Renal pelvis (tissue), 12 donors: Measurements from ENCODE around the gene GPA33. TPM values are rescaled to one million over a fixed set of nuclear protein-coding genes. Genes with fewer than 3 reads are reported as not detected.

Experiments
- DNase-seq: peaks from one replicate; pipeline ENCODE4 v3.0.0-alpha.2; 2013
- long read RNA-seq, 16 experiments: transcript quantifications; one replicate each; lab custom pipeline, GENCODE V29; 2026
- polyA plus RNA-seq, 3 donors: library from polyadenylated mRNA; unstranded; fragments of 120-200 nt; gene quantifications; one replicate each; pipeline ENCODE4 v1.2.1, GENCODE V29; 2013; ENCODE audit not compliant: insufficient read length in 3 of 3

GPA33 gene, protein sequence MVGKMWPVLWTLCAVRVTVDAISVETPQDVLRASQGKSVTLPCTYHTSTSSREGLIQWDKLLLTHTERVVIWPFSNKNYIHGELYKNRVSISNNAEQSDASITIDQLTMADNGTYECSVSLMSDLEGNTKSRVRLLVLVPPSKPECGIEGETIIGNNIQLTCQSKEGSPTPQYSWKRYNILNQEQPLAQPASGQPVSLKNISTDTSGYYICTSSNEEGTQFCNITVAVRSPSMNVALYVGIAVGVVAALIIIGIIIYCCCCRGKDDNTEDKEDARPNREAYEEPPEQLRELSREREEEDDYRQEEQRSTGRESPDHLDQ
- 1 to 10 TPM in 2 of 3 donors, under 1 TPM in 1; 0.64 to 1.8 (median 1.8) TPM for polyA plus RNA-seq
- long read RNA-seq, donor 1 = 0 reads
- long read RNA-seq, donor 2 = 0 reads
- long read RNA-seq, donor 3 = 0 reads
- long read RNA-seq, donor 4 = 0 reads
- long read RNA-seq, donor 5 = 0 reads
- long read RNA-seq, donor 6 = 0 reads
- long read RNA-seq, donor 7 = 0 reads
- long read RNA-seq, donor 8, partial matches to known transcripts = 0 of 1 reads
- long read RNA-seq, donor 8, other reads (novel, unspliced or antisense) = 0 of 1 reads
- long read RNA-seq, donor 9 = 0 reads
- long read RNA-seq, donor 10 = 0 reads
- long read RNA-seq, donor 11 = 0 reads
- long read RNA-seq, donor 12 = 0 reads
- long read RNA-seq, donor 13 = 0 reads
- long read RNA-seq, donor 14 = 0 reads
- long read RNA-seq, donor 15, transcript GPA33-201 (7 exons, 2,802 nt) = major isoform, 20 of 28 reads
- long read RNA-seq, donor 15, partial matches to known transcripts = 8 of 28 reads
- long read RNA-seq, donor 15, other reads (novel, unspliced or antisense) = 0 of 28 reads
- long read RNA-seq, donor 16 = 0 reads

DNA sequence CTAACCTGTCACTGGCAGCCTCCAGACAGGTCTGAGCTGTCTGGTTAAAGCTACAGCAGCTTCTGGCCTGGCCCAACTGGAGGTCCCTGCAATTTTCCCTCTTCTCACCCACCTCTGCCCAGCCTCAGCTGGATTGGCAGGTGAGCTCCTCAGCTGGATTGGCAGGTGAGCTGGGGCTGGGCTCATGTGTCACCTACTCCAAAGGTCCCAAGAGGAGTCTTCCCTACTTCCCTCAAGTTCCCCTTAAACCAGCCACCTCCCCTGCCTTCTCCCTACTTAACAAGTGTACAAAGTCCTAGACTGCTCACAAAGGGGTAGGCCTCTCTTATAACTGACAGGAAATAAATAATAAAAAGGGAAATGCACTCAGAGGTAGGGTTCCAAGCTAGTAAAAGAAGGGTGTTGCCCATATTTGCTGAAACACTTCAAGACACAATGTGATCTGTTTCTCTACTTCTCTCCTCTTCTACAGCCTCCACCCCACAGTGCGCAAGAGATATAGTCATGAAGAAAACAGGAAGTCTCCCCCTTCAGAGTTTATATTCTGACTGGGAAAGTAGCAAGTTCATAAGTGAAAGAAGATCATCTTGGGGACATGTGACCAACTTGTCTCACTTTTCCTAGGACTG is at the start of gene GPA33:
TSS of gene GPA33 (minus strand) at position 64 of the 629 bp plus-strand sequence. CDS start 90 bp downstream, outside the sequence.
- DNase-seq = no peak

DNA sequence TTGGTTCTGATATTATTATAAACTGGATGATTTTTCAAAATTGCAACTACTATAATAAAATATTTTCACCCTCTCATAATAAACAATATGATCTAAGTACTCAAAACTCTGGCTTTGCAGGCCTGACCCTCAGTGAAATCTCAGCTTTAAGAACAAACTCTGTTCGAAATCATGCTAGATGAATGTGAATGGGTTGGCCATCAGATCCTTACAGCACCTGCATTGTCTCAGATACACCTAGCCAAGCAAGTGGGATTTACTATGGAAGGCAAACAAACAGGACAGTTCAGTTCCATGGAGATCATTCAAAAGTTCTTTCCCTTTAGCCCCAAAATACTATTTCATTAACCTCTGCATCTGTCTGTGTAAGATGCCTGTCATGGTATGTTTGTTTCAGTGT is 48.5 kb upstream of the GPA33 start:
- DNase-seq = no peak

DNA sequence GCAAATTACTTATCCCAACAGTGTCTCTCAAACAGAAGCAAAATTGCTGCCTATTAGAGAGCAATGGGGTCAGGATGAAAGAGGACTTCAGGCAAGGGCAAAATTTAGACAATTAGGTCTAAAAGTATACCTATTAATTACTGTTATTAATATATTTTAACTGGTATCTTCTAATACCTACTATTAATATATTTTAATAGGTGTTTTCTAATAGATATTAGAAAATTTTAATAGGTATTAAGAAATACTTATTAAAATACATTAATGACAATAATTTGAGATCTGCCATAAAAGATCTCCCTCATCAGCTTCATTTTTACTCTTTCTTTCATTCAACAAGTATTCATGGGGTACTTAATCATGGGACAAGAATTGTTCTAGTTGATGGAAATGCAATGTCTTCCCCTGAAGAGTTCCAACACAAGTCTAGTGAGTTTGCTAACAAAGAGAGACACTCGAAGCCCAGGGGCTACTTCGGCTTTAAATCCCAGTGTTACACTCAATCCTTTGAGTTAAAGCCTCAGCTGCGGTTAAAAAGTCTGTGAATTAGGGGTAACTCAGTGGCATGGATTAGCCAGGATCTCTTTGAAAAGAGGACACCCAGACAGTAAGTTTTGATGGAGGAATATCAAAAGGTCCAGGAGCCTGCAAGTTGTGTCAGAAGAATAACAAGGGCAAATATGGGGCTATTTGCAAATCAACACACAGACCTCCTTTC is 47.8 kb upstream of the GPA33 start:
- DNase-seq = no peak

GRCh38 chr1:167137332-167137781 is 47.2 kb upstream of the GPA33 start:
- no peak for DNase-seq

GRCh38 chr1:167136806-167137205 is 46.6 kb upstream of the GPA33 start:
- DNase-seq = no peak

GRCh38 chr1:167136191-167136614 is 46.0 kb upstream of the GPA33 start:
- no peak for DNase-seq

DNA sequence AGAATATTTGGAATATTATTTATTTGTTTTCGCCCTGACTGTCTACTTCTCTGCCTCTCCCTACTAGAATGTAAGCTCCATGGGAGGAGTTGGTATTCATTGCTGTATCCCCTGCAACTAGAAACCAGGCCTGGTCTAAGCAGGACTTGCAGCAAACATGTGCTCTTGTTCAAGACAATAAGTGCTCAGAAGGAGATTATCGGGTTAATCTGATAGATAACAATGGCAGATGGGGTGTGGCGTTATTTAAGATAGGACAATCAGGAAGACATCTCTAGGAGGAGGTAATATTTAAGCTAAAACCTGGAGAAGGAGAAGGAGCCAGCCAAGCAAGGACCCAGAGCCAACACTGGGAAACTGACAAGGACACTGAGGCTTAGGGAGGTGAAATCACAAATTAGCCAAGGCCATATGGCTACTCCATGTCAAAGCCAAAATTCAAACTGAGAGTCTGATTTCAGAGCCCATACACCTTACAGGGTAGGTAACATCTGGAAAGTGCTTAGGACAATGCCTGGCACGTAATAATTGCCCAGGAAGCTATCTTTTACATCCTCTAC is 45.2 kb upstream of the GPA33 start:
- no peak for DNase-seq

DNA sequence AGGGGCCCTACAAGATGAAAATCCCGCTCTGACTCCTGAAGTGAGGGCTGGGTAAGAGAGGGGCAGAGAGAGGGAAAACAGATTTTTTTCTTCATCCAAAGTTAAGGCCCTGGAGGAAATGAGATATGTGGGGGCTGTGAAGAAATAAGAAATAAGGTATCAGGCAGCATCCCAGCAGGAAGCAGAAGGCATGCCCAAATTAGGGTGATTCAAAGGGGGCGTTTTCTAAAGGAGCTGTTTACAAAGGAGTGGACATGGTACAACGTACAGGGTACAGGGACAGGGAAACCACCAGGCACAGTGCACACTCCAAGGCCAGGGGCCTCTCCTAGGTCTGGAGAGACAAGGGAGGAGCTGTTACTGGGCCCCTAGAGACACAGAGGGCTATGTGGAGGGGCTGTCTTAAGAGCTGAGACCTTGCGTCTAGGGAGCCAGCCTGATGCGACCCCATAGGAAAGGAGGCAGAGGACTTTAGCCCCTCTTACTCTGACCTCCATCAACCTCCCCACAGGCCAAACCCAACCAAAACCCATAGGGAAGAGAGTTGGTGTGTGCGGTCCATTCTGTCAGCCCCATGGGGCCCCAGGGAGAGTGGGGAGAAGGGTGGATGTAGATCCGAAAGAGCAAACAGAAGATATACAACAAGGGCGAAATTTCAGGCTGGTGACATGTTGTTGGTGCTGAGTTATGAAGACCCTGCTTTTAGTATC is 42.3 kb upstream of the GPA33 start:
- no peak for DNase-seq

DNA sequence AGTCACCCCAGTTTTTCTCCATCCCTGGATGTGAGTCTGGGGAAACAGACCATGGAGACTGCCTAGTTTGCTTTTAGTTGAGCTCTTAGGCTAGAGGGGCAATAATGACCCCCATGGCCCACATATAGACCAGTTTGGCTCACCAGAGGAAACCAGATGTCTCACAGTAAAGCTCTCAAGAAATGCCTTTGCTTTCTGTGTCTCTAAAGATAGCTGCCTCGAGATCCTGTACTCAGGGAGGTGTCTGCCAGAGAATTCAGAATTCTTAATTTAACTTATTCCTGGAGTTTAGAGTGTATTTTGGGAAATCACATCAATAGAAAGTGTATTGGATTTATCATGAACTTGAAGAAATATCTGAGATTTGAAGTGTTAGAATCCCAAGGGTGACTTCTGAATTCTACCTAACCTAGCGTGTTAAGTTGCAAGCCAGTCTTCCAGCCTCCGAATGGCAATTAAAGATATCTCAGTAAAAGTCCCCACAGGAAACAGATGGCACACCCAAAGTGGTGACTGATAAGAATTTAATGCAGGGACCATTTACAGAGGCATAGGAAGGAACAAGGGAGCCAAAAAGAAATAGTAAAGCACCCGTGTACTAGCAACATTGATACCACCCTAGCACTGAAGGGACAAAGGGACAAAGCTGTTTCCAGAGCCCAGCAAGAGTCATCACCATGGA is 40.8 kb upstream of the GPA33 start:
- no peak for DNase-seq

GRCh38 chr1:167128261-167129227 is 38.4 kb upstream of the GPA33 start:
- DNase-seq = no peak

GRCh38 chr1:167127661-167128060 is 37.5 kb upstream of the GPA33 start:
- DNase-seq = no peak

- DNase-seq = no peak
Measured at GRCh38 chr1:167127236-167127635, 37.1 kb upstream of the GPA33 start.

DNA sequence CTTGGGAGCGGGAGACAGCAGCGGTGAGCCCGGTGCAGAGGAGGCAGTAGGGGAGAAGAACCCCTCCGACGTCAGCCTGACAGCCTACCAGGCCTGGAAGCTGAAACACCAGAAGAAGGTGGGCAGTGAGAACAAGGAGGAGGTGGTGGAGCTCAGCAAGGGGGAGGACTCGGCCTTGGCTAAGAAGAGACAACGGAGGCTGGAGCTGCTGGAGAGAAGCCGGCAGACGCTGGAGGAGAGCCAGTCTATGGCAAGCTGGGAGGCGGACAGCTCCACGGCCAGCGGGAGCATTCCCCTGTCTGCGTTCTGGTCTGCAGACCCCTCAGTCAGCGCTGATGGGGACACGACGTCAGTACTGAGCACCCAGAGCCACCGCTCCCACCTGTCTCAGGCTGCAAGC is 36.6 kb upstream of the GPA33 start:
- no peak for DNase-seq

DNA sequence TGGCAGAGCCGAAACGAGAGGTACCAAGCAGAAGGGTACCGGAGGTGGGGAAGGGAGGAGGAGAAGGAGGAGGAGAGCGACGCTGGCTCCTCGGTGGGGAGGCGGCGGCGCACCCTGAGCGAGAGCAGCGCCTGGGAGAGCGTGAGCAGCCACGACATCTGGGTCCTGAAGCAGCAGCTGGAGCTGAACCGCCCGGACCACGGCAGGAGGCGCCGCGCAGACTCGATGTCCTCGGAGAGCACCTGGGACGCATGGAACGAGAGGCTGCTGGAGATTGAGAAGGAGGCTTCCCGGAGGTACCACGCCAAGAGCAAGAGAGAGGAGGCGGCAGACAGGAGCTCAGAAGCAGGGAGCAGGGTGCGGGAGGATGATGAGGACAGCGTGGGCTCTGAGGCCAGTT is 36.1 kb upstream of the GPA33 start:
- DNase-seq = no peak

DNA sequence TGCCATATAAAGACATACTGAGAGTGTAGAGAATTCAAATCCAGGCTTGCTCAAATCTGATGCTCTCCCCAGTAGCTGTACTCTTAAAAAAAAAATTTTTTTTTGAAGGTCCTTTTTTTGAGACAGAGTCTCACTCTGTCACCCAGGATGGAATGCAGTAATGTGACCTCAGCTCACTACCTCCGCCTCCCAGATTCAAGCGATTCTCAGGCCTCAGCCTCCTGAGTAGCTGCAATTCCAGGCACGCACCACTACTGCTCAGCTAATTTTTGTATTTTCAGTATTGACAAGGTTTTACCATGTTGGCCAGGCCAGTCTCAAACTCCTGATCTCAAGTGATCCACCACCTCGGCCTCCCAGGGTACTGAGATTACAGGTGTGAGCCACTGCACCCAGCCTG is 32.4 kb upstream of the GPA33 start:
- DNase-seq = no peak

GRCh38 chr1:167122121-167122480 is 31.9 kb upstream of the GPA33 start:
- DNase-seq = no peak

- peak; percentile 52 for DNase-seq
Measured at GRCh38 chr1:167121375-167122120, 31.4 kb upstream of the GPA33 start.

- no peak for DNase-seq
Measured at GRCh38 chr1:167120899-167121298, 30.7 kb upstream of the GPA33 start.
